ENCODE results near the gene THAP4.

The THAP4 gene

GRCh38 chr2:241609859-241610793 lies 26.8 kb downstream of the THAP4 start:
- H3K4me3 ChIP-seq (replicated peaks; ENCODE audit: low read depth, low read length), result peak overlapping the region; percentile 52
- TF ChIP-seq, protein P1, sequence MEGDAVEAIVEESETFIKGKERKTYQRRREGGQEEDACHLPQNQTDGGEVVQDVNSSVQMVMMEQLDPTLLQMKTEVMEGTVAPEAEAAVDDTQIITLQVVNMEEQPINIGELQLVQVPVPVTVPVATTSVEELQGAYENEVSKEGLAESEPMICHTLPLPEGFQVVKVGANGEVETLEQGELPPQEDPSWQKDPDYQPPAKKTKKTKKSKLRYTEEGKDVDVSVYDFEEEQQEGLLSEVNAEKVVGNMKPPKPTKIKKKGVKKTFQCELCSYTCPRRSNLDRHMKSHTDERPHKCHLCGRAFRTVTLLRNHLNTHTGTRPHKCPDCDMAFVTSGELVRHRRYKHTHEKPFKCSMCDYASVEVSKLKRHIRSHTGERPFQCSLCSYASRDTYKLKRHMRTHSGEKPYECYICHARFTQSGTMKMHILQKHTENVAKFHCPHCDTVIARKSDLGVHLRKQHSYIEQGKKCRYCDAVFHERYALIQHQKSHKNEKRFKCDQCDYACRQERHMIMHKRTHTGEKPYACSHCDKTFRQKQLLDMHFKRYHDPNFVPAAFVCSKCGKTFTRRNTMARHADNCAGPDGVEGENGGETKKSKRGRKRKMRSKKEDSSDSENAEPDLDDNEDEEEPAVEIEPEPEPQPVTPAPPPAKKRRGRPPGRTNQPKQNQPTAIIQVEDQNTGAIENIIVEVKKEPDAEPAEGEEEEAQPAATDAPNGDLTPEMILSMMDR (IDR thresholded peaks at IDR 0.05; ENCODE audit: low read length, missing control alignments), result peak; percentile 12
- DNase-seq (ENCODE audit: low read depth), result peak; percentile 82

- DNase-seq (ENCODE audit: low read depth), result no peak
- TF ChIP-seq, protein P1 (IDR thresholded peaks at IDR 0.05; ENCODE audit: low read length, missing control alignments), result no peak
- H3K4me3 ChIP-seq (replicated peaks; ENCODE audit: low read depth, low read length), result no peak overlapping the region
Measured at GRCh38 chr2:241608881-241609280, 28.1 kb downstream of the THAP4 start.

- TF ChIP-seq, protein P1 (IDR thresholded peaks at IDR 0.05; ENCODE audit: low read length, missing control alignments), result no peak
- no peak for DNase-seq (ENCODE audit: low read depth)
- no peak overlapping the region for H3K4me3 ChIP-seq (replicated peaks; ENCODE audit: low read depth, low read length)
Measured at GRCh38 chr2:241607162-241607885, 29.6 kb downstream of the THAP4 start.

GRCh38 chr2:241606186-241606585 lies 30.8 kb downstream of the THAP4 start:
- TF ChIP-seq, protein P1 (IDR thresholded peaks at IDR 0.05; ENCODE audit: low read length, missing control alignments), result no peak
- no peak for DNase-seq (ENCODE audit: low read depth)
- H3K4me3 ChIP-seq (replicated peaks; ENCODE audit: low read depth, low read length), result no peak overlapping the region

DNA sequence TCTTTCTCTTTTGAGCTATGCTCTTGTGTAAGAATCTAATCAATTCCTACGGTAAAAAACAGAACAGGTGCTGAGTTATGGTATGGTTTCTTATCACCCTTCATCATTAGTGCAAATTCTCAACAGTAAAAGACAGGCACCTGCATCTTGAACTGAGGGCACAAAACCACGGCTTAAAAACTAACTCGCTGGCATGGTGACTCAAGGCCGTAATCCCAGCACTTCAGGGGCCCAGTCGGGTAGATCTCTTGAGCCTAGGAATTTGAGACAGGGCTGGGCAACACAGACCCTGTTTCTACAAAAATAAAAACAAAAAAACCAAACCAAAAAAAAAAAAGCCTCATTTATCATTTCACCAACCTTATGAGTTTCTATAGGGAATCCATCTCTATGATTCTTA lies 33.3 kb downstream of the THAP4 start:
- H3K4me3 ChIP-seq (replicated peaks; ENCODE audit: low read depth, low read length), result no peak overlapping the region
- DNase-seq (ENCODE audit: low read depth), result no peak
- TF ChIP-seq, protein P1 (IDR thresholded peaks at IDR 0.05; ENCODE audit: low read length, missing control alignments), result no peak

DNA sequence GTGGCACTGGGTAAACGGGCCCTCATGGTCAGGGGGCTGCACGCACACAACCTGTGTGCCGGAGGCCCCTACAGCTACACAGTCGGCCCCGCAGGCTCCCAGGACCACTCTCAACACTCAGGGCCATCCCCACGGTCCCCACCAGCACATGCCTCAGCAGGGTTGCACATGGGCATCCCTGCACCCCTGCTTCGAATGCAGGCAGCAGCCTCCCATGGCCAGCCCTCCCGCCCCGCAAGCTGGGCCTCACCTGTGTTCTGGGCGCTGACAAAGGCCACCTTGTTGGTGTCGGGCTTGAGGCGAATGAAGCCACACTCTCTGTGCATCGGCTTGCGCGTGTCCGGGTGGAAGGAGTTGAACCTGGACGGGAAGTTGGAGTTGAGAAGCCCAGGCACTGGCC lies 34.2 kb downstream of the THAP4 start:
- TF ChIP-seq, protein P1 (IDR thresholded peaks at IDR 0.05; ENCODE audit: low read length, missing control alignments), result no peak
- DNase-seq (ENCODE audit: low read depth), result no peak
- no peak overlapping the region for H3K4me3 ChIP-seq (replicated peaks; ENCODE audit: low read depth, low read length)

All from fibroblast of pulmonary artery (primary cell).